Mononuclear cell (primary cell): ENCODE results near the gene CACNA1G. TPM values are rescaled to one million over a fixed set of nuclear protein-coding genes. Genes with fewer than 3 reads are reported as not detected.

Experiments
- H3K27me3 ChIP-seq: 2 replicates; pipeline ENCODE4 v1.6.0; 2011; ENCODE audit warnings: low read length, control low read depth; ENCODE audit not compliant: insufficient read depth
- H3K4me1 ChIP-seq: 2 replicates; pipeline ENCODE4 v1.5.1; 2011; ENCODE audit warnings: mild to moderate bottlenecking, low read length, control low read depth; ENCODE audit not compliant: insufficient read depth
- H3K4me3 ChIP-seq: 2 replicates; pipeline ENCODE4 v1.5.1; 2011; ENCODE audit warnings: mild to moderate bottlenecking, low read length, moderate library complexity
- H3K9me3 ChIP-seq: 2 replicates; pipeline ENCODE4 v1.5.1; 2011; ENCODE audit warnings: low read depth, mild to moderate bottlenecking, control low read depth, low read length
- total RNA-seq: library from RNA; depleted of rRNA; stranded (reverse); fragments of >200 nt; gene quantifications from one replicate; pipeline ENCODE4 v1.2.3, GENCODE V29; 2012

Gene CACNA1G
- total RNA-seq, 1 donor = under 0.01 TPM

DNA sequence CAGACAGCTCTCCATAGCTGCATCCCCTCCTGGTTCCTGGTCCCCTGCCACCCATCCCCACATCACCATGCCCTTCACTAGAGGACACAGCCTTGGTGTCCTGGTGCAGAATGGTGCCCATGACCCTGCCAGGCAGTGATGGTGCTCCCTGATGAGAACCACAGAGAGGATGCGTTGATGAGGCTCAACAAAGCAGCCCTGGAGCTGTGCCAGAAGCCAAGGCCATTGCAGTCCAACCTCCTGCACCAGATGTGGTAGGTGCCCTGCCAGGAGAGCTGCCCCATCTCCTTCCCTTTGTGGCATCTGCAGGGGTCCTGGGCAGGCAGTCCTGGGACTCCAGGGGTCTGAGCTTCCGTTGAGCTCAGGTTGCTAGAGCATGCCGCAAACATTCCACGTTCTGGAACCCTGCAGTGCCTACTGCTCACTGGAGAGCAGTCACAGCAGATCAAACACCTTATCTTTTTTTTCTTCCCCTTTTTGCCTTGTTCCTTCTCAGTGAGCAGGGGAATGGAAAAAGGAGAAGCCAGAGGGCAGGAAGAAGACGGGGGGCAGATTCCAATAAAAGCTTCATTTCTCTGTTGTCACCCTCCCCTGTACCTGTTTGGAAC is 33.3 kb upstream of the CACNA1G start:
- no peaks in the 10 kb centered on the region for H3K9me3 ChIP-seq
- no peak overlapping the region for H3K4me3 ChIP-seq
- peaks cover 12% of the 10 kb centered on the region for H3K4me1 ChIP-seq
- H3K27me3 ChIP-seq = peaks cover 13% of the 10 kb centered on the region

DNA sequence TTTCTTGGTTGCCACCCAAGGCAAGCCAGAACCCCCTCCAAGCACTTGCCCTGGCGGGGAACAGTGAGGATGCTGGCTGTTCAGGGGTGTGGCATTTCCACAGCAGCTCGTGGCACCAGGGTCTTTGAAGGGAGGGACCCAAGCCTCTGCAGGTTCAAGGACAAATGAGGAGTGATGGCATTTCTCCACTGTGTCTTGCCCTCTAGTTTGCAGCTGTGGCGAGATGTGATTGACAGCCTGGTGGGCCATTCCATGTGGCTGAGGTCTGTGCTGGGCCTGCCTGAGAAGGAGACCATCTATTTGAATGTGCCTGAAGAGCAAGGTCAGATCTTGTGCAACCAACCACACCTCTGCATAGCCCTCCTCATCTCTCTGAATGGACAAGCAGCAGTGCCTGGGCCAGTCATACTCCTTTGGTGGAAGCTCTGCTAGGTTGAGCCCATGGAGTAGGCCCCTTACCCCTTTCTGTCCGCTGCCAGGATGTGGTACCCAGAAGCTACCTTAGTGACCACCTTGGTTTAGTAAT is 32.5 kb upstream of the CACNA1G start:
- H3K27me3 ChIP-seq = peaks cover 21% of the 10 kb centered on the region
- peaks cover 18% of the 10 kb centered on the region for H3K4me1 ChIP-seq
- H3K4me3 ChIP-seq = no peak overlapping the region
- no peaks in the 10 kb centered on the region for H3K9me3 ChIP-seq

DNA sequence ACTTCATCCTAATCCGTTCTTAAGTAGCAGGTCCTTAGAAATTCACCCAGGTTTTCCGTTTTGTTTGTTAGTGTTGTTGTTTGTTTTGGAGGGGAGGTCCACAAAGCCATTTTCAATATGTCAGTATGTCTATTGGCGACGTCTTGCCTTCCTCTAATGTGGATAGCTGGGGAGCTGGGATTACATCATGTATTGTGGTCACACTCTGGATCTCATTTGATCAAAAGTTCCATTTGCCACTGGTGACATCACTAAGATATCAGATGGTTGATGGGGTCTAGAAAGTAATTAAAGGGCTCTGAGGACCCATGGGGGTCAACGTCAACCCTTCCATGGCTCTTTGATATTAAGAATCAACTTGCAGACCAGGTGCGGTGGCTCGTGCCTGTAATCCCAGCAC is 30.7 kb upstream of the CACNA1G start:
- H3K27me3 ChIP-seq = peaks cover 32% of the 10 kb centered on the region
- peaks cover 18% of the 10 kb centered on the region for H3K4me1 ChIP-seq
- H3K4me3 ChIP-seq = no peak overlapping the region
- no peaks in the 10 kb centered on the region for H3K9me3 ChIP-seq

DNA sequence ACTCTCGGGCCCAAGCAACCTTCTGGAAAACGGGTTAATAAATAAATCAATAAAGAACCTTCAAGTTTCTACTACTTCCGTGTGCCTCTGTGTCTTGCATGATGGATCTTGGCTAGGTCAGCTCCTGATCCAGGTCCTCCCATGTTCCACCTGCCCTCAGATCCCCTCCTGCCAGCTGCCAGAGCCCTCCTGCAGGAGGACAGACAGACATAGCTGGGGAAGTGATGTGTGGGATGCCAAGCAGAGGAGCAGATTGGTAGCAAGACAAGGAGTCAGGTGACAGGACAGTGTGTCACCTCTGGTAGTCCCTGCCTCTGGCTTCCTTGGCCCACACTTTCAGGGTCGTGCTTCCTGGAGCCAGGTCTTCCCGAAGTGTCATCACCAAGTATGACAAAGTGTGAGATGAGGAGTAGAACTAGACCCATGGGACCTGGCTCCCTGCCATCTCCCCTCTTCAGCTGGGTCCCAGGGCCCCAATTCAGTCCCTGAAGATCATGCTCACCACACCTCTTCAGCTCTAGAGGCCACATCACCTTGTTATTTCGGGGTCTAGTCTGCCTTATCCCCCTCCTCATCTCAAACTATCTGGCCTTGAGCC is 29.0 kb upstream of the CACNA1G start:
- peaks cover 18% of the 10 kb centered on the region for H3K4me1 ChIP-seq
- H3K4me3 ChIP-seq = no peak overlapping the region
- H3K9me3 ChIP-seq = no peaks in the 10 kb centered on the region
- H3K27me3 ChIP-seq = peaks cover 32% of the 10 kb centered on the region

DNA sequence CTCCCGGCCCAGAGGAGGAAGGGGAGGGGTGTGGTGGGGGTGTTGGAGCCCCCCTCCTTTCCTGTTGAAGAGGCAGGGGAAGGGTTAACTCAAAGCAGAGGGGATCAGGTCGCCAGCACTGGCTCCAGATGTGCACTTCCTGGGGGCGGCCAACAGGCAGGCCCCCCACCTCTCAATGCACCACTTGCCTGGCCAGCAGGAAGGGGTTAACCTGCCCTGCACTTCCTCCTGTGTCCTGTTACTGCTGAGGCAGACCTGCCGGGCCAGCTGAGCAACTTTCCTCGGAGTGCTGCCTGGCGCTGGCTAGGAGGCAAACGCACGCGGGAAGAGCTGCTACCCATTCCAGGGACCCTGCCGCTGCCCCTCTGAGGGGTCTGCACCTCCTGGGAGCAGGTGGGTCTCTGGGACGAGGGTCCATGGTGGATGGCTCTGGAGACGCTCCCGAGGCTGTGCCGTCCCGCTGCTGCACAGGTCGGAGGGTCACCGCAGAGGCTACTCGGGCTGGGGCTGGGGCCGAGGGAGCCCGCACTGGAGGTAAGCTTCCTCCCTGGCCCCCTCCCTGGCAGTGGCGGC is 28.0 kb upstream of the CACNA1G start, which contains the start of gene EPN3:
Gene EPN3 (plus strand): TSS at position 284 of the 573 bp plus-strand sequence. CDS start 3,822 bp downstream, outside the sequence.
- peaks cover 32% of the 10 kb centered on the region for H3K27me3 ChIP-seq
- no peak within 1 kb of the TSS for H3K4me3 ChIP-seq
- peaks cover 18% of the 10 kb centered on the region for H3K4me1 ChIP-seq
- no peaks in the 10 kb centered on the region for H3K9me3 ChIP-seq

DNA sequence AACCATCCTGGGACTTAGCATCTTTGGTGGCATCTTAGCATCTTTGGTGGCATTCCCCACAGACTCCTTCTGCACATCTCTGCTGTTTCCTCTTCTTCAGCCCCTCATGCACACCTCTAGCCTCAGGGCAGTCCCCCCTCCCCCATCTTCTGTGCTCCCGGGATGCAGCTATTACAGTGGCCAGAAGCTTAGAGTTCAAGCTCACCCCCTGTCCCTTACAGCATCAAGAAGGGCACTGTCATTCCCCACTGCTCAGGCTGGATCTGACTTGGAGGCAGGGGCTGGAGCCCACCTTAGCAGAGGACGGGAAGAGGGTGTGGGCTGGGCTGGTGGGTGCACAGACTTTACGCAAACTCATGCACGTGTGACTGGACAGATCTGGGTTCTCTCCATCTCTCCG is 27.3 kb upstream of the CACNA1G start:
- H3K27me3 ChIP-seq = peaks cover 32% of the 10 kb centered on the region
- no peaks in the 10 kb centered on the region for H3K9me3 ChIP-seq
- peaks cover 18% of the 10 kb centered on the region for H3K4me1 ChIP-seq
- no peak overlapping the region for H3K4me3 ChIP-seq

DNA sequence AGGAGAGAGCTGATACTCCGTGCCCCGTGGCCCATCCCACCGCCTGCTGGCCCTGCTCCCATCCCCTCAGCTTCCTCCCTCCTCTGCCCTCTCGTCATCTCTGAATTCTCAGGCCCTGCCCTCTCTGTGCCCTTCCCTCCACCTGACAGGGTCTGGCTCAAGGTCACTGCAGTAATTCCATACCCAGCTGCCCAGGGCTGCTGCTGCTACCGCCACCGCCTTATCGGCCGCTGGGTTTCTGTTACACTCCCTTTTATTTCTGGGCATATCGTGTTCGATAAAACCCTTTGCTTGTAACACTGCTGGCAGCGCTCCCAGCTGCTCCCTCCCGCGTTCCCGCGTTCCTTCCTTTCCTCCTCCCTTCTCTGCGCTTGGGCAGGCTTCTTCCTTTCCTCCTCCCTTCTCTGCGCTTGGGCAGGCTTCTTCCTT is 26.8 kb upstream of the CACNA1G start:
- H3K27me3 ChIP-seq = peaks cover 32% of the 10 kb centered on the region
- no peaks in the 10 kb centered on the region for H3K9me3 ChIP-seq
- no peak overlapping the region for H3K4me3 ChIP-seq
- H3K4me1 ChIP-seq = peaks cover 18% of the 10 kb centered on the region

DNA sequence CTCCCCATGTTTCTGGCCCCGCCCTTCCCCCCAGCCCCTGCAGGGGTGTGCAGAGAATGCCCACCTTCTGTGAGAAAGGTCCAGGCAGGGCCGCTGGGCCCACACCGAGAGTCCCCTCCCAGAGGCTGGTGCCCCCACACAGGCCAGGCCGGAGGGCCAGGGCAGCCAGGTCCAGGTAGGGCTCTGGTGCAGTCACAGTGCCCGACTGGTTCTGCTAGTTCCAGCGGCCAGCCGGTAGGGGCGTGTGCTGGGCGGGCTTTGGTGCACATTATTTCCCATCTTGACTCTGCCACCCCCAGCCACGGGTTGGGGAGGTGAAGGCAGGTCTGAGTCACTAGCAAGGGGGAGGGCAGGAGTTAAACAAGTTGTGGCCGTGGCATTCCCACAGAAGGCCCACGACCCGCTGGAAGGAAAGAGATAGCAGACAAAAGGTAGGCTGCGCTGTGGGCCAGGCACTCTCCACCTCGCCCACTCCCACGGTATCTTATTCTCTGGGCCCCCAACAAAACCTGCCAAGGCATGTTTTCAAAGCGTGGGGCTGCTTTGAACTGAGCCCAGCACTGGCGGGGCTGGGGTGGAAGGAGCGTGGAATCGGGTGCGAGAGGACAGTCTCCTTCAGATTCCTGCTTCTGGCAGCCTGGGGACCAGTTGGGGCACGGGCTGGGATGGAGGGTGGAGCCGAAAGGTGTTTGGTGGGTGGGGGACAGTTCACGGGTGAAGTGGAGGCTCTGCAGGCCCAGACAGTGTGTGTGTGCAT is 26.1 kb upstream of the CACNA1G start:
- H3K27me3 ChIP-seq = peaks cover 32% of the 10 kb centered on the region
- H3K4me3 ChIP-seq = no peak overlapping the region
- H3K4me1 ChIP-seq = peaks cover 18% of the 10 kb centered on the region
- H3K9me3 ChIP-seq = no peaks in the 10 kb centered on the region

DNA sequence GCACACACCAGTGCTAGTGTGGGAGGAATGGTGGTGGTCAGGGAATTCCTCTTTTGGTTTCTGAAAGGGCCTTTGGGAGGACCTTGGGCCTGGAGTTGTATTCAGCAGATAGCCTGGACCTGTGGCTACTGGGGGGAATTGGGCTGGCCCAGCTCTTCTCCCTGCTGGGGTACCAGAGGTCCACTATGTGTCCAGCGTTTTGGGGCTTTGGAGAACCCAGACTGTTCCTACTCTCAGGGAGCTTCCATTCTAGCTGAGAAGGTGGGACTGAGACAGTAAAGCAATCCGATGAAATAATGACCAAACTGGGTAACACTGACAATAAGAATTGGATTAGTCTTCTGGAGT is 25.6 kb upstream of the CACNA1G start:
- Histone ChIP-seq H3K27me3 (peaks cover 32% of the 10 kb centered on the region), H3K4me3 (no peak overlapping the region), H3K9me3 (no peaks in the 10 kb centered on the region), H3K4me1 (peaks cover 18% of the 10 kb centered on the region)

DNA sequence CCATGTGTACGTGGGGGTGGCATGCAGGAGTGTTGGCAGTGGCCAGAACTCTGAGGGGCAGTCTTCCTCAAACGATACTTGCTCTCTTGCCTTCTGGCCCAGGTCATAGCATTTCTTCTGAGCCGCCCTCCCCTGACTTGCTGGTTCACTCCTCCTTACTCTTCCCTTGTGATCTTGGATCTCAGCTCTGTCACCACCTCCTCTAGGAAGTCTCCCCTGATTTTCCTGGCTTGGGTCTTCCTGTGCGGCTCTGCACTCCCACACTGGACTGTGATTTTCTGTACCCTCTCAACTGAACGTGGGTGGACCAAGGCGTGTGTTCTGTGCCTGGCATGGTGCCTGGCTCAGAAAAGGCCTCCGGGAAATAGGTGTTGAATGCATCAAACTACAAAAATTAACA is 25.1 kb upstream of the CACNA1G start:
- Histone ChIP-seq H3K4me3 (no peak overlapping the region), H3K4me1 (peaks cover 18% of the 10 kb centered on the region), H3K9me3 (no peaks in the 10 kb centered on the region), H3K27me3 (peaks cover 32% of the 10 kb centered on the region)

DNA sequence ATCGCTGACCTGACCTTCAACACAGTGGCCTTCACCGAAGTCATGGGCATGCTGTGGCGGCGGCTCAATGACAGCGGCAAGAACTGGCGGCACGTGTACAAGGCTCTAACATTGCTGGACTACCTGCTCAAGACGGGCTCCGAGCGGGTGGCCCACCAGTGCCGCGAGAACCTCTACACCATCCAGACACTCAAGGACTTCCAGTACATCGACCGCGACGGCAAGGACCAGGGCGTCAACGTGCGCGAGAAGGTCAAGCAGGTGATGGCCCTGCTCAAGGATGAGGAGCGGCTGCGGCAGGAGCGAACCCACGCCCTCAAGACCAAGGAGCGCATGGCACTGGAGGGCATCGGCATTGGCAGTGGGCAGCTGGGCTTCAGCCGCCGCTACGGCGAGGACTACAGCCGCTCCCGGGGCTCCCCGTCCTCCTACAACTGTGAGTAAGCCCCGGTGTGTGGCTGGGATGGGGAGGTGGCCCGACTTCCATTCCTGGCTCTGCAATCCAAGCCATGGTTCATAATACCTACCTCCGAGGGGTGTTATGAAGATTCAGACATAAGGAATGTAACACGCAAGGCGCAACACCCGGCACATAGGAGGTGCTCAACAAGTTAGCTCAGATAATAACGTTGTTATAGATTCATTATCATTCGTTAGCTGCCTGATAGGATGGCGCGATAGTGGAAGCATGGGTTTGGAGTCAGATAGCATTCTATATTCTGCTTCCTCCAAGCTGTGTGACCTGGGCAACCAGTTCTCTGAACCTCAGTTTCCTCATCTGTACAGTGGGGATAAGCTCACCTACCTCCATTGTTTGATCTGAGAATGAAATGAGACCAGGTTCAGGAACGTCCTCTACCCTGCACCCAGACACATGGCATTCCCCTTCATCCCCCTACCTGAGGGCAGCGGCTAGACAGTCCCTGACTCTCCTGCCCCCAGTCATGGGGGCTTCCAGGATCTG is 23.6 kb upstream of the CACNA1G start:
- peaks cover 14% of the 10 kb centered on the region for H3K4me1 ChIP-seq
- no peak overlapping the region for H3K4me3 ChIP-seq
- H3K27me3 ChIP-seq = peaks cover 22% of the 10 kb centered on the region
- H3K9me3 ChIP-seq = no peaks in the 10 kb centered on the region

DNA sequence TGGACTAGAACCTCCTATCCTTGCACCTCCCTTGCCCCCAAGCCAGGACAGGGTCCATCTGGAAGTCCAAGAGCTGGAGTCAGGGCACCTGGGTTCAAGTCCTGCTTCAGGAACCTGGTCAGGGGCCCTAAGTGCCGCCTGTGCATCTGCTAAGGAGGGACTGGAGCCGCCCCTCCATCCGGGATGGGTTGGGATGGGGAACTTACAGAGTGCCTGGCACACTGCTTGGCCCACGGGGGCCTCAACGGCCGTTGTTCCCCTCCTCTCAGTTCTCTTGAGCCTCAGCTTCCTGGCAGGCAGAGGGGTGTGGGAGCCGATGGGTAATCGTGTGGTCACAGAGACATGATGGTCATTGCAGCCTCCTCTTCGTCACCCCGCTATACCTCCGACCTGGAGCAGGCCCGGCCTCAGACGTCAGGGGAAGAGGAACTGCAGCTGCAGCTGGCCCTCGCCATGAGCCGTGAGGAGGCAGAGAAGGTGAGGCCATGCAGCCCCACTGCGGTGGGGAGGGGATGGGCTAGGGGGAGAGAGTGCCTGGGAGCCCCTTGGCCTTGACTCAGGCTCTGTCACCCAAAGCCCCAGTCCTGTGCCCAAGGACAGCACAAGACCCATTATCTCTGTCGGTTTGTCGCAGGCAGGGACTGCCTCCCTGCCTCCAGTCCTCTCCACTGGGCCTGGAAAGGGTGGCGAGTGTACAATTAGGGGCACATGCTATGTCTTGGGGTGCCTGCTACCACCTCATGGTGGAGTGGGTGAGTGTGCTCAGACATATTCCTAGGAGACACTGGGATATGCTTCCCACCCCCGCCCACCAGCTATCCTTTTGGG is 22.6 kb upstream of the CACNA1G start:
- H3K9me3 ChIP-seq = no peaks in the 10 kb centered on the region
- H3K4me1 ChIP-seq = peaks cover 15% of the 10 kb centered on the region
- peaks cover 12% of the 10 kb centered on the region for H3K27me3 ChIP-seq
- H3K4me3 ChIP-seq = no peak overlapping the region

DNA sequence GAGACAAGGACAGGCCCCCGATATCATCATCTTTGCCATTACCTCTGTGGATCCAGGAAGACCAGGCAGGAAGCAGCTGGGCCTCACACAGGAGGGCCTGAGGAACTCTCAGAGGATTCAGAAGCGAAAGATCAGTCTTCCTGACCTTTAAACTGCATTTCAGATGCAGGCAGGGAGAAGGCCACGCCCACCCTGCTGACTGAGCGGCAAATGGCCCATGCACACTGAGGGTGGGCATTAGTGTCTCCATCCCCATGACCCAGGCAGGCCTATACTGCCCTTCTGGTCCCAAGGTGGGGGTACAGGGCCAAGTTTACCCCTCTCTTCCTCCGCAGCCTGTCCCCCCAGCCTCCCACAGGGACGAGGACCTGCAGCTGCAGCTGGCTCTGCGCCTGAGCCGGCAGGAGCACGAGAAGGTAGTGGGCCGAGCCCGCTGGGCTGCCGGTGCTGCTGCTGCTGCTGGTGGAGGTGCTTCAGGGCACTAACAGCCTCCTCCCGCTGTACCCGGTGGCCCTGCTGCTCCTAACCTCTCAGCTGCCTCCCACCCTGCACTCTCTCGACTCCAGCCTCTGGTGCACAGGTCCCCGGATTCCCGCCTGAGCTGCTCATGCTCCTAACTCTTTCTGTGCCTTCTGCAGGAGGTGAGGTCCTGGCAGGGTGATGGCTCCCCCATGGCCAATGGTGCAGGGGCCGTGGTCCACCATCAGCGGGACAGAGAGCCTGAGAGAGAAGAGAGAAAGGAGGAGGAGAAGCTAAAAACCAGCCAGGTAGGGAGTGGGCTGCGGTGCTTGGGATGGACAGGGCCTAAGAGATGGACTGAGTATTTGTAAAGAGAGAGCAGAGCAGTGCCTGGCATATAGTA is 21.7 kb upstream of the CACNA1G start:
- Histone ChIP-seq H3K4me1 (peaks cover 16% of the 10 kb centered on the region), H3K4me3 (no peak overlapping the region), H3K9me3 (no peaks in the 10 kb centered on the region), H3K27me3 (peaks cover 5% of the 10 kb centered on the region)
